ENCODE measurements around the gene DHX58. TPM values are rescaled to one million over a fixed set of nuclear protein-coding genes. Genes with fewer than 3 reads are reported as not detected.

The DHX58 gene
- total and polyA plus RNA-seq, 2 of the 4 experiments (the other 2 are of a cell fraction) = 1.1 to 2.8 TPM

GRCh38 chr17:42072323-42073187, 40.0 kb downstream of the DHX58 start:
- POLR2A ChIA-PET (ENCODE audit: unreplicated experiment) = no interaction called here
- H4K20me1 ChIP-seq (ENCODE audit: insufficient read depth, low read length) = no peaks in the 10 kb centered on the region
- no peak overlapping the region for H2BK15ac ChIP-seq (ENCODE audit: low read depth, low read length)
- H4K91ac ChIP-seq (ENCODE audit: insufficient read depth, low read depth, low read length) = no peak overlapping the region
- H3K27me3 ChIP-seq (ENCODE audit: control insufficient read depth, insufficient read depth, low read length) = peaks cover 74% of the 10 kb centered on the region
- no TSS peak for BruUV-seq (replicated peaks)
- no peak overlapping the region for H4K5ac ChIP-seq (ENCODE audit: low read depth, low read length)
- H3K56ac ChIP-seq (ENCODE audit: extremely low read depth, insufficient read depth, low read length) = no peak overlapping the region
- no peak overlapping the region for H3K14ac ChIP-seq (replicated peaks; ENCODE audit: low read depth, low read length)
- intact Hi-C loops (cut with micrococcal nuclease) (no loop called here), dilution Hi-C loops (cut with HindIII; ENCODE audit: low sequenced_read_pairs, unreplicated experiment) (no loop called here), in situ Hi-C loops (cut with MboI; ENCODE audit: low sequenced_read_pairs) (no loop called here)
- TF ChIP-seq USF2 (IDR thresholded peaks at IDR 0.05; ENCODE audit: low read depth, low read length) (no peak), SMC3 (IDR thresholded peaks at IDR 0.05; ENCODE audit: low read depth, low read length) (no peak), CTCF (conservative IDR thresholded peaks at IDR 0.05; ENCODE audit: low read depth, low read length) (no peak), POLR2A (IDR thresholded peaks at IDR 0.05; ENCODE audit: low read depth, low read length) (no peak), BHLHE40 (IDR thresholded peaks at IDR 0.05; ENCODE audit: low read depth, low read length) (no peak), CHD1 (IDR thresholded peaks at IDR 0.05; ENCODE audit: low read depth, low read length) (no peak)
- H3K36me3 ChIP-seq (ENCODE audit: control insufficient read depth, insufficient read depth, low read length) = no peaks in the 10 kb centered on the region
- H4K8ac ChIP-seq (ENCODE audit: low read depth in 2 of 2, low read length in 2 of 2) = no peak overlapping the region
- peak; percentile 60 for ATAC-seq (ENCODE audit: low read depth)
- H2BK120ac ChIP-seq (ENCODE audit: low read depth, low read length) = no peak overlapping the region
- CTCF ChIA-PET = no interaction called here
- H3K9me3 ChIP-seq (ENCODE audit: control insufficient read depth, insufficient read depth, low read length) = no peaks in the 10 kb centered on the region
- no peak overlapping the region for H3K27ac ChIP-seq (ENCODE audit: insufficient read depth, low read length)
- no peak overlapping the region for H2AK5ac ChIP-seq (ENCODE audit: low read depth, low read length)
- WGBS, 2 experiments (ENCODE audit: extremely low coverage in 2 of 2, insufficient read length in 1 of 2) = 4% methylated on average over 31 of the region's 67 CpGs; no CpG with 5 or more reads in 1 of the 2 experiments
- H2AFZ ChIP-seq (replicated peaks; ENCODE audit: low read length, poor library complexity) = peak overlapping the region; percentile 53
- H3K4me1 ChIP-seq (ENCODE audit: control insufficient read depth, insufficient read depth, low read length) = no peaks in the 10 kb centered on the region
- H3K4me2 ChIP-seq (ENCODE audit: low read depth, low read length) = no peak overlapping the region; the same call in 1 of the 2 replicates
- no peak overlapping the region for H3K18ac ChIP-seq (ENCODE audit: low read depth, low read length)
- no peak overlapping the region for H3K4me3 ChIP-seq (ENCODE audit: insufficient read depth, low read depth, low read length)
- H3K4ac ChIP-seq (ENCODE audit: low read depth, low read length) = no peak overlapping the region
- no peak overlapping the region for H3K23ac ChIP-seq (ENCODE audit: low read depth, low read length)
- no peak overlapping the region for H2BK20ac ChIP-seq (ENCODE audit: low read depth, low read length)
- no peaks in the 10 kb centered on the region for H3K9me1 ChIP-seq (ENCODE audit: insufficient read depth, low read length)
- H3K79me1 ChIP-seq (ENCODE audit: low read depth in 1 of 2, low read length in 2 of 2) = no peaks in the 10 kb centered on the region
- H3K9ac ChIP-seq (ENCODE audit: low read depth, low read length) = no peak overlapping the region
- no peak overlapping the region for H2BK5ac ChIP-seq (ENCODE audit: low read depth, low read length, poor library complexity, severe bottlenecking)
- no peak overlapping the region for H2AK9ac ChIP-seq (replicated peaks; ENCODE audit: low read depth, low read length, poor library complexity)
- no peak for DNase-seq
